GM12873 (cell line): Measurements from ENCODE around the gene IFI27L2.

Source experiments
- TF ChIP-seq, protein P1 (sequence below): IDR thresholded peaks from 2 replicates; pipeline ENCODE4 v1.5.1; 2012; ENCODE audit warnings: low read depth, mild to moderate bottlenecking, moderate library complexity, low read length, control low read depth; ENCODE audit not compliant: insufficient read depth; ENCODE audit errors: missing control alignments

The IFI27L2 gene

DNA sequence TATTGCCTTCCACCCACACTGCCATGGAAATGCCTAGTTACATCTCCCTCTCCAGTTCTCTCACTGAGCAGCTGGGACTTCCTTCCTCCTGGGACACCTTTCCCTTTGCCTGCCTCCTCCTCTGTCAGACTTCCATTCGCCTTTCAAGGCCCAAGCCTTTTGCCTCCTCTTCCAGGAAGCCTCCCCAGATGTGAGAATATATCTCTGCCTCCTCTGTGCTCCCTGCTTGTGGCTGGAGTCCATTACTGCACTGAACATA is 3.1 kb downstream of the IFI27L2 start:
- TF ChIP-seq, protein P1, sequence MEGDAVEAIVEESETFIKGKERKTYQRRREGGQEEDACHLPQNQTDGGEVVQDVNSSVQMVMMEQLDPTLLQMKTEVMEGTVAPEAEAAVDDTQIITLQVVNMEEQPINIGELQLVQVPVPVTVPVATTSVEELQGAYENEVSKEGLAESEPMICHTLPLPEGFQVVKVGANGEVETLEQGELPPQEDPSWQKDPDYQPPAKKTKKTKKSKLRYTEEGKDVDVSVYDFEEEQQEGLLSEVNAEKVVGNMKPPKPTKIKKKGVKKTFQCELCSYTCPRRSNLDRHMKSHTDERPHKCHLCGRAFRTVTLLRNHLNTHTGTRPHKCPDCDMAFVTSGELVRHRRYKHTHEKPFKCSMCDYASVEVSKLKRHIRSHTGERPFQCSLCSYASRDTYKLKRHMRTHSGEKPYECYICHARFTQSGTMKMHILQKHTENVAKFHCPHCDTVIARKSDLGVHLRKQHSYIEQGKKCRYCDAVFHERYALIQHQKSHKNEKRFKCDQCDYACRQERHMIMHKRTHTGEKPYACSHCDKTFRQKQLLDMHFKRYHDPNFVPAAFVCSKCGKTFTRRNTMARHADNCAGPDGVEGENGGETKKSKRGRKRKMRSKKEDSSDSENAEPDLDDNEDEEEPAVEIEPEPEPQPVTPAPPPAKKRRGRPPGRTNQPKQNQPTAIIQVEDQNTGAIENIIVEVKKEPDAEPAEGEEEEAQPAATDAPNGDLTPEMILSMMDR: no peak

DNA sequence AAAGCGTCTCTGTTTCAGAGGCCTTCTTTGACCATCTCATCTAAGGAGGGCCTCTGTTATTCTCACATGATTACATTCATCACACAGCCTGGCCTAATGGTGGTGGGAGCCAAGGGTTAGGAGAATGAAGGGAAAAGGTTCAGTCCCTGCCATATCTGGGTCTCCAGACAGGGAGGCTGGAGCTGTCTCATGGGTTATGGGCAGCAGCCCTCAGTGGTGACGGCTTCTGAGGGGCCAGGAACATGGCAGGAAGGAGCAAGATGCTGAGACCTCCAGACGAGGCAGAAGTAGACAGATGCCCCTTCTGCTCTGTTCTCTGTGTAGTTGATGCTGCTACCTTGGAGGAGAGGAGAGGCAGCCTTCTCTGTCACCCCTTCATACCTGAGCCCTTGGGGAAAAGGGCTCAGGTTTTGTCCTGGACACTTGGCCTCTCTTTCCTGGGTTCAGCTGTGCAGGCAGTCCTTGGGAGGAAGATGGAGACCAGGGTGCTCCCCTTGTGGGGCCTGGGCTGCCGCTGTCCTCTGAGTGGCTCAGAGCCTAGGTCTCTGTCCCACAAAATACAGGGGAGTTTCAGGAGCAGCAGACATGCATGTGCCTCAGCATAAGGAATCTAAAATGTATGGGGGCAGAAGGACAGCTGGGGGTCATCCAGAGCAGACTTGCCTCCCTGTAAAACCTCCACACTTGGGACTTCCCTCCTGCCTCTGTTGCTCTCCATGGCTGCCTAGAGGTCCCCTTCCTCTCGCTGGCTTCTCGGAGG is 3.6 kb downstream of the IFI27L2 start:
- TF ChIP-seq, protein P1: no peak

DNA sequence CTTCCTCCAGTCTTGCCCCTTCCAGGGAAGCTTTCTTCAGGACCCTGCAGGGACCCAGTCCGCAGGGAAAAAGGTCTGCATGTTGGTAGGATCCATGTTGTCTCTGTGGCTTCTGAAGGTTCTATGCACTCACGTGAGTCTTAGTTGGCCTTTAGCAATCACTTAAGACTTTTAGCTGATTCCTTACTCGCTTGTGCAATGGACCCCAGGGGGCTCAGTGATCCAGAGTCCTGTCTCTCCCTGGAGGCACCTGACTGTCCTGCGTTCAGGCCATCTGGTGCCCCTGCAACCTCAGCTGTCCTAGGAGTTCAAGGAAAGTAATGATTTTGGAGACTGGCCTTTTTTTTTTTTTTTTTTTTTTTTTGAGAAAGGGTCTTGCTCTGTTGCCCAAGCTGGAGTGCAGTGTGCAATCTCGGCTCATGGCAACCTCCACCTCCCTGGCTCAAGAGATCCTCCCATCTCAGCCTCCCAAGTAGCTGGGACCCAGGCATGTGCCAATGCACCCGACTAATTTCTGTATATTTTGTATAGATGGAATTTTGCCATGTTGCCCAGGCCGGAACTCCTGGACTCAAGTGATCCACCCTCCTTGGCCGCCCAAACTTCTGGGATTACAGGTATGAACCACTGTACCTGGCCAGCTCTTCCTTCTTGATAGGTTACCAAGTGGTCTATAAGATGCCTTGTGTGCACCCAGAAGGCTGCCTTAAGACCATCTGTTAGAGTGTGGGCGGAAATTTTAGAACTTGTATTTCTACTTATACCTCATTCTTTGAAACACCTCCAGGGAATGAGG is 4.6 kb downstream of the IFI27L2 start:
- TF ChIP-seq, protein P1: no peak

DNA sequence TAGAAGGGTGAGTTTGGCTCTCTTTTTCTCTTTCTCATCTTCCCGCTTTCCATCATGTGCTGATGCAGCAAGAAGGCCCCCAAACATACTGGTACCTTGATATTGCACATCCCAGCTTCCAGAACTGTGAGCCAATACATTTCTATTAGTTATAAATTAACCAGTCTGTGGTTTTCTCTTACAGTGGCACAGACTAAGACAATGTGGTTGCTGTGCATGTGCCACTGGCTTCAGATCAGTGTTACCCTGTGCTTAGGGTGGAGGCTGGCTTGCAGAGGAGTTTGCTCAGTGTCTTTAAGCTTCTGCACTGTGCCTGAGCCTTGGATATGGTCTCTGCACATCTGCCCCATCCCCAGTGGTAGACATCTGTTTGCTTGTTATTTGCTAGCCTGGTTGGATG is 5.5 kb downstream of the IFI27L2 start:
- TF ChIP-seq, protein P1: no peak

DNA sequence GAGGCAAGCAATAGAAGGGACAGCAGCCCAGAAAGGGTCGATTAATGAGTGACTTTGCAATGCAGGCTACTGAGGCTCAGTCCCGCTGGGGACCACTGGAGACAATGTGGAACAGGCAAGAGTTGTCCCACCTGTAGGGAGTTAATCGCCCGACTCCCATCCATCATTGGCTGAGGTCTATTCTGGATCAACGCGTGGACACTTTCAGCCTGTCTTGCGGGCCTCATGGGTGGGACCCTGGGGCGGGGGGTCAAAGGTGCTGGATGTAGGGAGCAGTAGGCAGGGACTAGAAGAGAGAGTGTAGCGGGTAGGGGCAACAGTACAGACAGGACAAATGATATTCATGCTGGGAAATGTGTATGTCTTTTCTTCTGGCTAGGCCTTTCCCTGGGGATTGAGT is 6.1 kb downstream of the IFI27L2 start:
- TF ChIP-seq, protein P1: no peak

DNA sequence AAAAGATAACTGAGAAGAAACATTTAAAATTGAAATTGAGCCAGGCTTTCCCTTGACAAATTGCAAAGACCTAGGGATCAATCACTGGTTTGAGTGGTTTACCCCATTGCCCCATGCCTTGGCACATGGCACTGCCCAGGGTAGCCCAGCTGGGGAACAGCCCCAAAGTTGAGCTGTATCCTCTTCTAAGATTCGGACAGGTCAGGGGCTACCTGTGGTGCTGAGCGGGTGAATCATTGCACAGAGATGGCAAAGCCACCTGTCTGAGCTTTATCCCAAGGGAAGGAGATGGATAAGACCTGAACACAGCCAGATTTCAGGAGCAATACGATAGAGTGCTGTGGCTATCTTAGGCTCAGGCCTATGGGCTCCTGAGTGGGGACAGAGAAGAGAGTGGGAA is 7.0 kb downstream of the IFI27L2 start:
- TF ChIP-seq, protein P1: no peak

DNA sequence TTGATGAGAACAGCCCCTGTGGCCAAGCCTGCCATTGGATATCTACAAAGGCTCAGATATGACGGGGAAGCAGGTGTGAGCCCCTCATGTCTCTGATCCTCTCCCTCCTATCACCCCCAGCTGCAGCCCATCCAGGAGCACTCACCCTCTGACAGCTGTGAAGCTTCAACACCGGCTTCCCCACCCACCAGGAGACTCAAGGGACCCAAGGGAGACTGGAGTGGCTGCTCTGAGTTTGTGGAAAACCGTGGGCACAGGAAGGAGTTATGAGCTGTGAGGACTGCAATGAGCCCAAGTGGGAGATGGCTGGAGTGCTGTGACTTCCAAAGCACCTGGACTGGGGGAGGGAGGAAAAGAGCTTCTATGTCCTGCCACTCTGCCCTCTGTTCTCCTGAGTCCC is 7.9 kb downstream of the IFI27L2 start:
- TF ChIP-seq, protein P1: no peak
